K562 (cell line): Measurements from ENCODE around the gene IGSF9. TPM values are rescaled to one million over a fixed set of nuclear protein-coding genes. Genes with fewer than 3 reads are reported as not detected.
A peak's percentile ranks its signal among the peaks of the same experiment; 100 is the strongest.

ENCODE experiments used
- FOXM1 ChIP-seq, 2 experiments: fragments of 450-650 bp in 1 of 2; sonication (generic) in 1 of 2; formaldehyde crosslinking in 1 of 2; IDR thresholded peaks; 2 replicates each; pipeline versions ENCODE4 v1.6.1 to v1.9.0; 2017 to 2022; ENCODE audit warnings: low read depth in 2 of 2, mild to moderate bottlenecking in 2 of 2, missing genetic modification reagents in 1 of 2, moderate library complexity in 1 of 2
- HNRNPK ChIP-seq: fragments of 200-400 bp; formaldehyde crosslinking; IDR thresholded peaks from one replicate; pipeline ENCODE4 v1.6.1; 2018; ENCODE audit warnings: mild to moderate bottlenecking, low read depth, low read length; ENCODE audit not compliant: poor library complexity, severe bottlenecking
- NKRF ChIP-seq: fragments of 450-650 bp; IDR thresholded peaks from 2 replicates; pipeline ENCODE4 v1.6.1; 2016; ENCODE audit warnings: borderline replicate concordance
- SMC3 ChIP-seq: conservative IDR thresholded peaks from 2 replicates; pipeline ENCODE4 v1.6.1; 2011; ENCODE audit warnings: low read depth, low read length, improper control_type of control experiment; ENCODE audit not compliant: insufficient read depth
- SPI1 ChIP-seq: IDR thresholded peaks from 2 replicates; pipeline ENCODE4 v1.6.1; 2011; ENCODE audit warnings: low read depth, low read length, control low read depth, borderline replicate concordance
- SRSF9 ChIP-seq: fragments of 200-400 bp; formaldehyde crosslinking; IDR thresholded peaks from 2 replicates; pipeline ENCODE4 v1.6.1; 2017; ENCODE audit warnings: low read depth, low read length, borderline replicate concordance
- TARDBP ChIP-seq: fragments of 450-650 bp; IDR thresholded peaks from 2 replicates; pipeline ENCODE4 v1.6.1; 2016
- TBP ChIP-seq: optimal IDR thresholded peaks from 2 replicates; pipeline ENCODE3; 2011; ENCODE audit warnings: low read depth, low read length, improper control_type of control experiment
- TEAD1 ChIP-seq, 2 experiments: fragments of 450-650 bp in 1 of 2; sonication (generic) in 1 of 2; formaldehyde crosslinking; IDR thresholded peaks; 2 replicates each; pipeline versions ENCODE4 v1.4.0 to v1.8.0; 2020 to 2022; ENCODE audit warnings: mild to moderate bottlenecking in 2 of 2, missing genetic modification reagents in 1 of 2
- ZBTB7A ChIP-seq: IDR thresholded peaks from 2 replicates; pipeline ENCODE4 v1.6.1; 2011; ENCODE audit warnings: low read depth, mild to moderate bottlenecking, low read length, moderate library complexity, borderline replicate concordance; ENCODE audit not compliant: control insufficient read depth
- ZKSCAN8 ChIP-seq: fragments of 200-800 bp; sonication (Bioruptor generic); IDR thresholded peaks from 2 replicates; pipeline ENCODE4 v1.6.1; 2016; ENCODE audit warnings: missing genetic modification characterization, missing compliant biosample characterization
- ZNF318 ChIP-seq, 2 experiments: fragments of 450-650 bp; IDR thresholded peaks; 2 replicates each; pipeline ENCODE4 v1.6.1; 2016; ENCODE audit warnings: mild to moderate bottlenecking in 2 of 2, borderline replicate concordance in 1 of 2, low read depth in 1 of 2, moderate library complexity in 1 of 2
- ZNF785 ChIP-seq: fragments of 250-450 bp; sonication (Bioruptor Pico); IDR thresholded peaks from 2 replicates; pipeline ENCODE4 v1.4.0; 2020; ENCODE audit warnings: mild to moderate bottlenecking
- polyA plus RNA-seq, 8 experiments: library from polyadenylated mRNA; depleted of rRNA in 4 of 8; stranded (reverse) in 5 of 8; unstranded in 3 of 8; fragments of >200 nt; fragmentation: Nextera tagmentation in 2 of 8; fragmentation: Illumina TruSeq in 1 of 8; extraction: Ambion mirVana in 2 of 8; extraction: Trizol in 1 of 8; gene quantifications; 2 replicates each; pipeline versions ENCODE4 v1.2.1 to v1.2.3, GENCODE V29; 2011 to 2014; ENCODE audit warnings: inconsistent platforms in 1 of 8, missing spikeins in 1 of 8
- total RNA-seq, 7 experiments: library from RNA; depleted of rRNA in 6 of 7; stranded (reverse); fragments of >200 nt in 6 of 7; fragmentation: Illumina TruSeq in 2 of 7; extraction: Trizol in 2 of 7; gene quantifications; 2 replicates each; pipeline versions ENCODE4 v1.2.1 to v1.2.3, GENCODE V29; 2011 to 2021; ENCODE audit warnings: low replicate concordance in 1 of 7

The IGSF9 gene
- total and polyA plus RNA-seq, 9 of the 15 experiments (the other 6 are each of a cell fraction or from before 2014, with no cell fraction given), result 0.03 to 0.29 (median 0.07) TPM; not detected in 1

GRCh38 chr1:159945483-159946241, at the start of gene IGSF9 (continued):
- peak; percentile 72; the same call in 1 of the 2 replicates for TF ChIP-seq ZBTB7A
- TF ChIP-seq ZKSCAN8 (CRISPR knock-in tag), result no peak
- no peak for TF ChIP-seq SRSF9
- peak in 1 of 2 experiments; percentile 64; a peak in 1 of 4 replicates for TF ChIP-seq TEAD1 (CRISPR knock-in tag; IDR thresholded peaks at IDR 0.05)
- TF ChIP-seq SMC3, result peak; percentile 59
- TF ChIP-seq ZNF785 (CRISPR knock-in tag), result no peak
- TF ChIP-seq NKRF, result no peak
- TF ChIP-seq TBP, result peak; percentile 12
- no peak for TF ChIP-seq FOXM1 (IDR thresholded peaks at IDR 0.05; ENCODE audit: low read depth)
- TF ChIP-seq FOXM1 (CRISPR knock-in tag; IDR thresholded peaks at IDR 0.05; ENCODE audit: low read depth), result no peak
- no peak for TF ChIP-seq HNRNPK
- TF ChIP-seq TARDBP, result 0 out of 2 replicates have a peak, but pooled peaks have one; percentile 35
- no peak for TF ChIP-seq ZNF318 (IDR thresholded peaks at IDR 0.05; ENCODE audit: borderline replicate concordance in 1 of 2, low read depth in 1 of 2)
- no peak for TF ChIP-seq SPI1
